HCT116 (cell line): ENCODE data around the gene RNF34. TPM values are rescaled to one million over a fixed set of nuclear protein-coding genes. Genes with fewer than 3 reads are reported as not detected.

Experiments
- ATAC-seq: fragments of 200-7000 bp; cut with Tn5 transposase; 2 replicates; pipeline ENCODE4 v1.9.1; 2020; ENCODE audit warnings: mild to moderate bottlenecking, moderate library complexity
- BruUV-seq: library from RNA; stranded (reverse); fragments of 400-500 nt; replicated peaks from 2 replicates; lab custom pipeline; 2021; lab: Mats Ljungman, UMichigan
- CTCF ChIA-PET: fragments of 300-600 bp; sonication (Branson Sonifier 250); formaldehyde crosslinking; loops from one replicate; lab custom pipeline; 2021; ENCODE audit warnings: antibody characterized with exemption; lab: Charles Lee
- POLR2A ChIA-PET: fragments of 300-600, 350-600 bp; sonication (Branson Sonifier 250); formaldehyde crosslinking; loops from one replicate; lab custom pipeline; 2021; ENCODE audit warnings: antibody characterized with exemption; lab: Charles Lee
- RAD21 ChIA-PET, 2 experiments: fragments of 300-600 bp; sonication (Branson Sonifier 250); formaldehyde crosslinking; loops; one replicate each; lab custom pipeline; 2023; ENCODE audit warnings: low total read pairs in 2 of 2; ENCODE audit not compliant: uncharacterized antibody in 2 of 2, unreplicated experiment in 2 of 2, low non-redundant PET in 1 of 2; lab: Charles Lee
- DNase-seq: peaks from one replicate; pipeline ENCODE4 v3.0.0-alpha.2; 2010; ENCODE audit warnings: low read depth, low spot score
- H2AFZ ChIP-seq: fragments of 200-600 bp; shearing (Covaris generic), sonication (generic); 2 replicates; pipeline ENCODE4 v1.6.1; 2017; ENCODE audit warnings: low read depth, mixed run types, mixed read lengths, antibody characterized with exemption, low read length; ENCODE audit not compliant: poor library complexity, severe bottlenecking
- H3K27ac ChIP-seq: 2 replicates; pipeline ENCODE4 v1.5.1; 2012; ENCODE audit warnings: low read depth, low read length
- H3K27me3 ChIP-seq: fragments of 200-600 bp; sonication (generic); 2 replicates; pipeline ENCODE4 v1.6.1; 2016; ENCODE audit warnings: mixed run types, low read length, mixed read lengths; ENCODE audit not compliant: insufficient read depth
- H3K36me3 ChIP-seq, 2 experiments: fragments of 200-500 bp in 1 of 2; fragments of 200-600 bp in 1 of 2; sonication (Bioruptor generic) in 1 of 2; sonication (generic) in 1 of 2; 2 replicates each; pipeline versions ENCODE4 v1.5.1 to v1.6.1; 2014 to 2016; ENCODE audit warnings: low read length in 2 of 2, inconsistent platforms in 1 of 2, mixed read lengths in 1 of 2, mixed run types in 1 of 2; ENCODE audit not compliant: insufficient read depth in 2 of 2, control insufficient read depth in 1 of 2
- H3K4me1 ChIP-seq, 2 experiments: fragments of 200-600 bp in 1 of 2; sonication (generic) in 1 of 2; 2 replicates each; pipeline versions ENCODE4 v1.5.1 to v1.6.1; 2012 to 2017; ENCODE audit warnings: low read length in 2 of 2, inconsistent platforms in 1 of 2, mild to moderate bottlenecking in 1 of 2, mixed read lengths in 1 of 2, mixed run types in 1 of 2, moderate library complexity in 1 of 2; ENCODE audit not compliant: insufficient read depth in 2 of 2, control insufficient read depth in 1 of 2
- H3K4me2 ChIP-seq: fragments of 200-600 bp; sonication (generic); 2 replicates; pipeline ENCODE4 v1.6.1; 2017; ENCODE audit warnings: mixed run types, low read length, mixed read lengths
- H3K4me3 ChIP-seq, 2 experiments: fragments of 200-600 bp in 1 of 2; sonication (generic) in 1 of 2; replicated peaks in 1 of 2; 2 replicates each; pipeline ENCODE4 v1.5.1; 2011 to 2016; ENCODE audit warnings: low read length in 2 of 2, control low read depth in 1 of 2, low read depth in 1 of 2, mild to moderate bottlenecking in 1 of 2, mixed read lengths in 1 of 2, mixed run types in 1 of 2
- H3K79me2 ChIP-seq: fragments of 200-600 bp; sonication (generic); 2 replicates; pipeline ENCODE4 v1.6.1; 2017; ENCODE audit warnings: mild to moderate bottlenecking, mixed run types, low read length, moderate library complexity, mixed read lengths; ENCODE audit not compliant: insufficient read depth
- H3K9ac ChIP-seq: fragments of 200-600 bp; sonication (generic); 2 replicates; pipeline ENCODE4 v1.6.1; 2016; ENCODE audit warnings: low read length, mixed read lengths
- H3K9me2 ChIP-seq: fragments of 200-600 bp; sonication (generic), shearing (Covaris generic); 2 replicates; pipeline ENCODE4 v1.6.1; 2017; ENCODE audit warnings: mixed run types, mild to moderate bottlenecking, moderate library complexity; ENCODE audit not compliant: insufficient read depth
- H3K9me3 ChIP-seq, 2 experiments: fragments of 200-500 bp in 1 of 2; fragments of 200-600 bp in 1 of 2; sonication (Bioruptor generic) in 1 of 2; sonication (generic) in 1 of 2; 2 replicates each; pipeline ENCODE4 v1.6.1; 2014 to 2017; ENCODE audit warnings: low read length in 2 of 2, mixed read lengths in 2 of 2, inconsistent platforms in 1 of 2, low read depth in 1 of 2, mild to moderate bottlenecking in 1 of 2, mixed run types in 1 of 2, moderate library complexity in 1 of 2; ENCODE audit not compliant: control insufficient read depth in 1 of 2, insufficient read depth in 1 of 2
- H4K20me1 ChIP-seq: fragments of 200-600 bp; sonication (generic), shearing (Covaris generic); 2 replicates; pipeline ENCODE4 v1.6.1; 2017; ENCODE audit warnings: mixed run types, mild to moderate bottlenecking, moderate library complexity; ENCODE audit not compliant: insufficient read depth
- CEBPB ChIP-seq: IDR thresholded peaks from 2 replicates; pipeline ENCODE4 v1.6.1; 2012; ENCODE audit warnings: low read depth
- ELF1 ChIP-seq: IDR thresholded peaks from 2 replicates; pipeline ENCODE4 v1.6.1; 2012; ENCODE audit warnings: low read depth, borderline replicate concordance
- EZH2 ChIP-seq: fragments of 200-600 bp; sonication (generic); IDR thresholded peaks from 2 replicates; pipeline ENCODE4 v1.6.1; 2017; ENCODE audit warnings: antibody characterized with exemption, mixed run types
- JUND ChIP-seq: IDR thresholded peaks from 2 replicates; pipeline ENCODE4 v1.6.1; 2012
- POLR2AphosphoS5 ChIP-seq: IDR thresholded peaks from 2 replicates; pipeline ENCODE4 v1.6.1; 2011; ENCODE audit warnings: mild to moderate bottlenecking, low read depth, low read length, moderate library complexity
- REST ChIP-seq: IDR thresholded peaks from 2 replicates; pipeline ENCODE4 v1.6.1; 2012; ENCODE audit warnings: low read depth
- SIN3A ChIP-seq: IDR thresholded peaks from 2 replicates; pipeline ENCODE4 v1.6.1; 2012; ENCODE audit warnings: low read depth
- SP1 ChIP-seq: IDR thresholded peaks from 2 replicates; pipeline ENCODE4 v1.6.1; 2012; ENCODE audit warnings: low read depth
- YY1 ChIP-seq: IDR thresholded peaks from 2 replicates; pipeline ENCODE4 v1.6.1; 2011; ENCODE audit warnings: low read length, low read depth, moderate library complexity, mild to moderate bottlenecking; ENCODE audit not compliant: insufficient replicate concordance; ENCODE audit errors: extremely low read depth
- ZNF274 ChIP-seq: fragments of 200-500 bp; sonication (Bioruptor generic); IDR thresholded peaks from 2 replicates; pipeline ENCODE4 v1.6.1; 2014; ENCODE audit warnings: mild to moderate bottlenecking, low read depth, low read length, inconsistent platforms
- intact Hi-C: fragments of 100-400 bp; cut with micrococcal nuclease; formaldehyde crosslinking; loops from 2 replicates; pipeline ENCODE4 v1.10.0; 2022
- total RNA-seq: library from RNA; stranded (reverse); gene quantifications from one replicate; pipeline ENCODE4 v1.2.1, GENCODE V29; 2021; ENCODE audit not compliant: unreplicated experiment
- TF ChIP-seq, protein P1 (sequence below): IDR thresholded peaks from 2 replicates; pipeline ENCODE4 v1.6.1; 2012
- TF ChIP-seq, protein P2 (sequence below): IDR thresholded peaks from 2 replicates; pipeline ENCODE4 v1.6.1; 2012

Gene RNF34
- total RNA-seq, 1 experiment from 2014 or later, result 47.8 TPM

- H3K9me3 ChIP-seq, result no peaks in the 10 kb centered on the region
- H3K36me3 ChIP-seq, result peaks cover 36 to 46% of the 10 kb centered on the region in 2 experiments; a peak in 3 of 4 replicates
- peaks cover 26% of the 10 kb centered on the region for H3K79me2 ChIP-seq
- no peak overlapping the region for H3K9ac ChIP-seq
- H2AFZ ChIP-seq, result no peak overlapping the region
- intact Hi-C loops, result no loop called here
- ChIA-PET POLR2A (no interaction called here), CTCF (no interaction called here), RAD21 (no interaction called here)
- BruUV-seq, result no TSS peak
- H3K9me2 ChIP-seq, result no peaks in the 10 kb centered on the region
- H3K4me2 ChIP-seq, result no peak overlapping the region
- ATAC-seq (no peak), DNase-seq (no peak)
- TF ChIP-seq ELF1 (no peak), POLR2AphosphoS5 (no peak), REST (no peak), SIN3A (no peak), CEBPB (no peak), EZH2 (no peak), JUND (no peak), SP1 (no peak), YY1 (no peak), ZNF274 (no peak)
- TF ChIP-seq, protein P1, sequence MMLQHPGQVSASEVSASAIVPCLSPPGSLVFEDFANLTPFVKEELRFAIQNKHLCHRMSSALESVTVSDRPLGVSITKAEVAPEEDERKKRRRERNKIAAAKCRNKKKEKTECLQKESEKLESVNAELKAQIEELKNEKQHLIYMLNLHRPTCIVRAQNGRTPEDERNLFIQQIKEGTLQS, result no peak
- TF ChIP-seq, protein P2, sequence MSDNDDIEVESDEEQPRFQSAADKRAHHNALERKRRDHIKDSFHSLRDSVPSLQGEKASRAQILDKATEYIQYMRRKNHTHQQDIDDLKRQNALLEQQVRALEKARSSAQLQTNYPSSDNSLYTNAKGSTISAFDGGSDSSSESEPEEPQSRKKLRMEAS, result no peak
- no peaks in the 10 kb centered on the region for H3K4me1 ChIP-seq
- no peak overlapping the region for H3K4me3 ChIP-seq
- no peak overlapping the region for H3K27ac ChIP-seq
- no peaks in the 10 kb centered on the region for H4K20me1 ChIP-seq
- H3K27me3 ChIP-seq, result no peaks in the 10 kb centered on the region
These were observed 17.9 kb downstream of the RNF34 start for GRCh38 chr12:121417847-121418246.
